Measurements from ENCODE around the gene RAB8B.
A peak's percentile ranks its signal among the peaks of the same experiment; 100 is the strongest.

Gene RAB8B

DNA sequence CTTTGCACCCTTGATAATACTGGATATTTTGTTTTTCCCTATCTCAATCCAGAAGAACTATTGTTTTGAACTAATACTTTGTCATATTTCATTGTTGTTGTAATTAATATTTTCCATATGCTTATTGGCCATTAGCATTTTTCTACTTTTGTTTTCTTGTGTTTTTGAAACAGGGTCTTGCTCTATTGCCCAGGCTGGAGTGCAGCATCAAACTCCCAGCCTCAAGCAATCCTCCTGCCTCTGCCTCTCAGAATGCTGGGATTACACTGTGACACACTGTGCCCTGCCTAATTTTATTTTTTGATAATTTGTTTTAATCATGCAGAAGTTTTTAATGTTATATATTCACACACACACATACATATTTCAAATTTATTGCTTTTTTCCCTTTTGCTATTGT is 28.8 kb upstream of the RAB8B start:
- TF ChIP-seq, protein P1, sequence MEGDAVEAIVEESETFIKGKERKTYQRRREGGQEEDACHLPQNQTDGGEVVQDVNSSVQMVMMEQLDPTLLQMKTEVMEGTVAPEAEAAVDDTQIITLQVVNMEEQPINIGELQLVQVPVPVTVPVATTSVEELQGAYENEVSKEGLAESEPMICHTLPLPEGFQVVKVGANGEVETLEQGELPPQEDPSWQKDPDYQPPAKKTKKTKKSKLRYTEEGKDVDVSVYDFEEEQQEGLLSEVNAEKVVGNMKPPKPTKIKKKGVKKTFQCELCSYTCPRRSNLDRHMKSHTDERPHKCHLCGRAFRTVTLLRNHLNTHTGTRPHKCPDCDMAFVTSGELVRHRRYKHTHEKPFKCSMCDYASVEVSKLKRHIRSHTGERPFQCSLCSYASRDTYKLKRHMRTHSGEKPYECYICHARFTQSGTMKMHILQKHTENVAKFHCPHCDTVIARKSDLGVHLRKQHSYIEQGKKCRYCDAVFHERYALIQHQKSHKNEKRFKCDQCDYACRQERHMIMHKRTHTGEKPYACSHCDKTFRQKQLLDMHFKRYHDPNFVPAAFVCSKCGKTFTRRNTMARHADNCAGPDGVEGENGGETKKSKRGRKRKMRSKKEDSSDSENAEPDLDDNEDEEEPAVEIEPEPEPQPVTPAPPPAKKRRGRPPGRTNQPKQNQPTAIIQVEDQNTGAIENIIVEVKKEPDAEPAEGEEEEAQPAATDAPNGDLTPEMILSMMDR (IDR thresholded peaks at IDR 0.05; ENCODE audit: unreplicated experiment in 3 of 3), result no peak
- Mint-ChIP-seq H3K36me3 (ENCODE audit: low read depth) (peaks cover 7% of the 10 kb centered on the region), H3K9me3 (no peaks in the 10 kb centered on the region), H3K4me3 (peak overlapping the region; percentile 5 to 69 (median 28)), H3K27ac (peak overlapping the region; percentile 11 to 57 (median 44)), H3K27me3 (ENCODE audit: low read depth) (no peaks in the 10 kb centered on the region), H3K4me1 (peaks cover 5% of the 10 kb centered on the region)

DNA sequence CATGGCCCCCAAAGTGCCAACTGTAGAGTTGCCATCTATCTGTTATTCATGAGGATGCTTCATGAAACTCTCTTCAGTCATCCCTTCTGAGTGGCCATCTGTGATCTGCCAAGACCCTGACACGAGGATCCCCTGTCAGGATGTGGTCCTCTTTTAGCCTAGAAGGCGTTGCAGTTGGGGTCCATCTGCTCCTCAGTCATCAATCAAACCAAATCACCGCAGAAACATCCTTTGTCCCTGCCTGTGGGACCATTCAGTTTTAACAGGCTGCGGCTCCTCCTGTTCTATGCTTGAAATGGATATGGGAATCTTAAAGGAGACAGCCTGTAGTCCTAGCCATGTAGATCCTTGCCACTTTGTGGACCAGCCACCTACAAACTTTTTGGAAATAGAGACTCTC is 26.2 kb upstream of the RAB8B start:
- peak overlapping the region in 1 of 3 experiments; percentile 5 for H3K27ac Mint-ChIP-seq
- no peak overlapping the region for H3K4me3 Mint-ChIP-seq
- H3K36me3 Mint-ChIP-seq (ENCODE audit: low read depth), result peaks cover 4% of the 10 kb centered on the region
- H3K9me3 Mint-ChIP-seq, result no peaks in the 10 kb centered on the region
- no peaks in the 10 kb centered on the region for H3K27me3 Mint-ChIP-seq (ENCODE audit: low read depth)
- TF ChIP-seq, protein P1 (IDR thresholded peaks at IDR 0.05; ENCODE audit: unreplicated experiment in 3 of 3), result no peak
- H3K4me1 Mint-ChIP-seq, result no peaks in the 10 kb centered on the region

DNA sequence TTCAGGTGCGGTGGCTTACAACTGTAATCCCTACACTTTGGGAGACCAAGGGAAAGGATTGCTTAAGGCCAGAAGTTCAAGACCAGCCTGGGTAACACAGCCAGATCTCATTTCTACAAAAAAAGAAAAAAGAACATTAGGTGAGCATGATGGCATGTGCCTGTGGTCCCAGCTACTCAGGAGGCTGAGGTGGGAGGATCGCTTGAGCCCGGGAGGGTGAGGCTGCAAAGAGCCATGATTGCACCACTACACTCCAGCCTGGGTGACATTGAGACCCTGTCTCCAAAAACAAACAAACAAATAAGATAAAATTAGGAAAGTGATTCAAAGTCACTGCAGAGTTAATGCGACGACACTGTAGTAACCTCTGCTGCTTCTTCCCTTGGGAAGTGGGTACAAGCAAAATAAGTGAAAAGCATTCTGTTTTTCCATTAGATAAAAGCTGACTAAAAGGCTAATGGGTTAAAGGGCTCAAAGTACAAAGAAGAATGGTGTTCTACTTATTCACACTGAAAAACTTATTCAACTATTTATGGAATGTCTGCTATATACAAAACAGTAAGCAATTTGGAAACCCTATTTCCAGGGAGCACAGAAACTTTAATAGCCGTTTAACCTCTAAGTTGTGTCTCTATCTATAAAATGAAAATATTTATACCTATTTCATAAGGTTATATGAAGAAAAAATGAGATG is 24.1 kb upstream of the RAB8B start:
- Mint-ChIP-seq H3K27me3 (ENCODE audit: low read depth) (no peaks in the 10 kb centered on the region), H3K27ac (no peak overlapping the region), H3K4me3 (no peak overlapping the region), H3K4me1 (peaks cover 4% of the 10 kb centered on the region), H3K9me3 (no peaks in the 10 kb centered on the region), H3K36me3 (ENCODE audit: low read depth) (no peaks in the 10 kb centered on the region)
- TF ChIP-seq, protein P1 (IDR thresholded peaks at IDR 0.05; ENCODE audit: unreplicated experiment in 3 of 3), result no peak

DNA sequence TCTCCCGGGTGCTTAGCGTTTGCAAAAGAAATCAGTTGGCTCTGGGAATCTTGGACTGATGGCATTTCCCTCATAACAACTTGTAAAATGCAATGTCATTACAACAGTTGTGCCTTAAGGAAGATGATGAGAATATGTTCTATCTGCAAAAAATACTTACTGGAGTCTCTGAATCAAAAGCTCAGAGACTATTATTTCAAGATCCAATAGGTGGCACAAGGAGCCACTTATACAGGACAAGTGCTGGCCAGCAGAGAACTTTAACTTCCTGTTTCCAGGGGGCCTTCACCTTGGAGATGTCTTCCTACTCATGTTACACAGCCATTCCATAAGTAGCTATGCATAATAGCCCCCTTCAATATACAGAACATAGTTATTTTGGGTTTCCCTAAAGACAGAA is 23.2 kb upstream of the RAB8B start:
- no peak overlapping the region for H3K4me3 Mint-ChIP-seq
- TF ChIP-seq, protein P1 (IDR thresholded peaks at IDR 0.05; ENCODE audit: unreplicated experiment in 3 of 3), result no peak
- H3K4me1 Mint-ChIP-seq, result peaks cover 4% of the 10 kb centered on the region
- no peaks in the 10 kb centered on the region for H3K27me3 Mint-ChIP-seq (ENCODE audit: low read depth)
- H3K27ac Mint-ChIP-seq, result no peak overlapping the region
- H3K9me3 Mint-ChIP-seq, result no peaks in the 10 kb centered on the region
- H3K36me3 Mint-ChIP-seq (ENCODE audit: low read depth), result no peaks in the 10 kb centered on the region

DNA sequence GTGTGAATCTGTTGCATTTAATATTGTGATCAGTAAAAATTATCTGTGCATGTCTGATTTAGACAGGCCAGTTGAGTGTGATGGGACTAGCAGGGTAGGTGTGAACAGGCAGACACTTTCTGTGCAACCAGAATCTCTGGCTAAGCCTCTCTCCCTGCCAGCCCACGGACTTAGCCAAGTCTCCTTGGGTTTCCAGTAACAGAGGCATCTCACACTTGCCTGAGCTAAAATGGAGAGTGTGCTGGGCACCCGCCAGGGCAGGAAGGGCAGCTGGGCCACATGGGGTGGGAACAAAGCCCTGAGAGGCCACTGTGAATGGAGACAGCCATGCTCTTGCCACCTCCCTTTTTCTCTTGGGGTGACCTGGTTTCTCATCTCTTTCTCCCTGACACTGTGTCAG is 19.6 kb upstream of the RAB8B start:
- no peak overlapping the region for H3K27ac Mint-ChIP-seq
- H3K4me1 Mint-ChIP-seq, result peaks cover 16% of the 10 kb centered on the region
- TF ChIP-seq, protein P1 (IDR thresholded peaks at IDR 0.05; ENCODE audit: unreplicated experiment in 3 of 3), result no peak
- no peak overlapping the region for H3K4me3 Mint-ChIP-seq
- H3K9me3 Mint-ChIP-seq, result no peaks in the 10 kb centered on the region
- no peaks in the 10 kb centered on the region for H3K36me3 Mint-ChIP-seq (ENCODE audit: low read depth)
- peaks cover 3% of the 10 kb centered on the region for H3K27me3 Mint-ChIP-seq (ENCODE audit: low read depth)

DNA sequence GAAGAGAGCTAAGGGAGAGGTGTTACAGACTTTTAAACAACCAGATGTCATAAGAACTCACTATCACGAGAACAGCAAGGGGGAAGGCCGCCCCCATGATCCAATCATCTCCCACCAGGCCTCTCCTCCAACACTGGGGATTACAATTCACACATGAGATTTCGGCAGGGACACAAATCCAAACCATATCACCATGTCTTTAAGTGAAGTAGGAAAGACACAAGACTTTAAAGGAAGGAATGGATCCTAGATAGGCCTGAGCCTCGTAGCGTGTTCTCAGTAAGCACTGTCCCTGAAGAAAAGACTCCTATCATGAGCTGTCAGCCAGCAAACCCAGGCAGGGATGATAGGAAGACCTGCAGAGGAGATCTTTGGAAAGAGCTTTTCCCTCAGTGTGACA is 17.0 kb upstream of the RAB8B start:
- Mint-ChIP-seq H3K27ac (peak overlapping the region in 1 of 3 experiments; percentile 7), H3K9me3 (no peaks in the 10 kb centered on the region), H3K27me3 (ENCODE audit: low read depth) (peaks cover 3% of the 10 kb centered on the region), H3K36me3 (ENCODE audit: low read depth) (no peaks in the 10 kb centered on the region), H3K4me1 (peaks cover 16% of the 10 kb centered on the region), H3K4me3 (no peak overlapping the region)
- TF ChIP-seq, protein P1 (IDR thresholded peaks at IDR 0.05; ENCODE audit: unreplicated experiment in 3 of 3), result no peak

Measured in nephron (organoid).